Muscle of back (tissue), 11 donors: ENCODE data around the gene CD274. TPM values are rescaled to one million over a fixed set of nuclear protein-coding genes. Genes with fewer than 3 reads are reported as not detected.
"Not testable (repeated sequence)": the region's sequence is repeated elsewhere in the genome, so short reads cannot be mapped to it uniquely, and the experiment has no call there.

Source experiments
- DNase-seq, 3 donors: peaks; one replicate each; pipeline versions ENCODE4 v3.0.0 to v3.0.0-alpha.2; 2013
- polyA plus RNA-seq, 10 donors: library from polyadenylated mRNA; unstranded; fragments of 120-200 nt; gene quantifications; one replicate each; pipeline ENCODE4 v1.2.1, GENCODE V29; 2013; ENCODE audit not compliant: insufficient read length in 10 of 10

Gene CD274
- polyA plus RNA-seq, 10 donors = 0.57 to 1.9 (median 0.89) TPM

GRCh38 chr9:5437254-5438216, 12.8 kb upstream of the CD274 start, which contains the start of gene PLGRKT:
TSS of gene PLGRKT (minus strand) at chr9:5437925. CDS start at chr9:5431977, 5,948 bp downstream.
- peak; percentile 94 to 98 (median 96) for DNase-seq

DNA sequence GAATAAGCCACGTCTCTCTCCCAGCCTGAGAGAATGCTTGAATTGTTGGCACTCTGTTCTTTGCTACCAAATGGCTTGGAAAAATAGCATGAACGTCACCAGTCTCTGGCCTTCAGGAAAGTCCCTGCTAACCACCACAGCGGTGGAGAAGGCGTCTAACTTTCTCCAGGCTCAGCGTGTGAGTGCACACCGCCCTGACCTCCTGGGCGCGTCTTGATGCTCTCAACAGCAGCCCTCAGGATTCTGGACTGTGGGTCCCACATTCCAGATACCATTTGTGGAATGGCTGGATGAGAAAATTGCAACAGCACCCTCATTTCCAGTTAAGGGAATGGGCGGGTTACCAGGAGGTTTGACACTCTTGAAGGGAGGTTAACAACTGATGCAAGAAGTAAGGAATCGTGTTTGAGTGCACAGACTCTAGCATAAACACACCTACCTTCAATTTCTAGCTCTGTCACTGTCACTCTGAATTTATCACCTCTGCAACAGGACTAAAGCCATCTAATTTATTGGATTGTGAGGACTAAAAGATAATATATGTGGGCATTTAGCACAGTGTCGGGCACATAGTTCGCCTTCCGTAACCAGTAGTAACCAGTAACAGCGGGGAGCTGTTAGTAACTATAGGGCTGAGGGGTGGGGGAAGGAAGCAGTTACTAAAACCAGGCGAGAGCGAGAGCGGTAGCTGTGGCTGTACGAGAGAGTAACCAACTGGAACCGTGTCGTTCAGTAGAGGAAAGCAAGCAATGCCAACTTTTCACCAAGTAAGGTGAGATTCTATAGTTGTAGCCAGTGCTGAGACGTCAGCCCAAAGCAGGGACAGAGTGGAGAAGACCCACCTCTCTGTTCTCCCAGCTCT, 11.8 kb upstream of the CD274 start:
- peak in 1 of 3 donors; percentile 16 for DNase-seq

DNA sequence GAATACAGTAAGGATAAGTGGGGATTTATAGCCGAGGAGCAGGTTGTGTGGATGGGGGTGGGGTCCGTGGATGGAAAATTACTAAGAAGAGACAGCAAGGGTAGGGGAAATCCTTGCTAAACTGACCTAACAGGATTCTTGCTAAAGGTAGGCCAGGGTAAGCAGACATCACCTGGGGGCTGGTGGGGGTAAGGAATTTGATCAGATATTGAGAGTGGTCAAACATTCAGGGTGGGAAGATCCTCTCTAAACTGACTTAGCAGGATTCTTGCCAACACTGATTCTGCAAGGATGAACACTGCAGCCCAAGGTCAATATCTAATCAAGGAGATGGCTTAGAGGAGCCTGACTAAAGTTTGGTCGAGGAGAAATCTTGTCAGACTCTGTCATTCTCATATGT, 9.9 kb upstream of the CD274 start:
- no peak for DNase-seq

- DNase-seq = no peak
These were observed 9.3 kb upstream of the CD274 start for GRCh38 chr9:5441043-5441442.

DNA sequence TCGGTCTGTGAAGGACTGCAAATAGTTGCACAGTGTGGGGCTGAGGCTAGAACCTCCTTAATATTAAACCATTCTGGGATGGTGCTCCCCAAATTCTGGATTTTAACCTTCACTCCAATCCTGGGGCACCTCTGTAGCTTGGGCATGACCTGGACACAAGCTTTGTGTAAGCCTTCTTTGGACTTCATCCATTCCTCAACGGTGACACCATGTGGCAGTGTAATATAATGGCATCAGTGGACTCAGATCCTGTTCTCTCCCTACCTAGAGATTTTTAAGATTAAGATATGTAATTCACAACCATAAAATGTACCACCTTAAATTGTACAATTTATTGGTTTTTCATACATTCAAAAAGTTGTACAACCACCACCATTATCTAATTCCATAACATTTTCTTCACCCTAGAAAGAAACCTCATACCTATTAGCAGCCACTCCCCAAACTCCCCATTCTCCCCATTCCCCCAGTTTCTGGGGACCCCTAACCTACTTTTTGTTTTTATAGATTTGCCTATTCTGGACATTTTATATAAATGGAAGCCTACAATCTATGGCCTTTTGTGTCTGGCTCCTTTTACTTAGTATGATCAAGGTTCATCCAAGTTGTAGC, 7.8 kb upstream of the CD274 start:
- peak; percentile 36 to 53 (median 38) for DNase-seq

DNA sequence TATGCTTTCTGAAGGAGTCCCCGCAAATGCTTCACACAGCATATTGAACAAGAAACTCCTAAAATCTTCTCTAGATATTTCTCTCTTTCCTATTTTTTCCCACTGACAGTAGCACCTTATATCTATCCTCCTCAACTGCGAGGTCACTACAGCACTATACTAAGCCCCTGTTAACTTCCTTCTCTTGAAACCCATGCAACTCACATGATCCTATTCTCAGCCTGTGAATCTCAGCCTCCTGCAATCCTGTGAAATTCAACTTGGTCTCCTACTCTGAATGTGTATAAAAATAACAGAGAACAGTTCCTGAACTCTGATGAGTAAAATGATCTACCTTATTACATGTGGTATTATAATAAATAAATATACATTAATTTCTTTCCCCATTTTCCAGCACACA, 6.5 kb upstream of the CD274 start:
- no peak for DNase-seq

GRCh38 chr9:5445096-5445495, 5.2 kb upstream of the CD274 start:
- not testable (repeated sequence) for DNase-seq

- DNase-seq = no peak
These were observed 4.5 kb upstream of the CD274 start for GRCh38 chr9:5445886-5446285.

- DNase-seq = no peak
These were observed 3.7 kb upstream of the CD274 start for GRCh38 chr9:5446451-5447236.

- DNase-seq = no peak
These were observed 3.0 kb upstream of the CD274 start for GRCh38 chr9:5447337-5447736.

GRCh38 chr9:5448016-5448415, 2.3 kb upstream of the CD274 start:
- no peak for DNase-seq

GRCh38 chr9:5448461-5449435, 1.6 kb upstream of the CD274 start:
- DNase-seq = no peak

DNA sequence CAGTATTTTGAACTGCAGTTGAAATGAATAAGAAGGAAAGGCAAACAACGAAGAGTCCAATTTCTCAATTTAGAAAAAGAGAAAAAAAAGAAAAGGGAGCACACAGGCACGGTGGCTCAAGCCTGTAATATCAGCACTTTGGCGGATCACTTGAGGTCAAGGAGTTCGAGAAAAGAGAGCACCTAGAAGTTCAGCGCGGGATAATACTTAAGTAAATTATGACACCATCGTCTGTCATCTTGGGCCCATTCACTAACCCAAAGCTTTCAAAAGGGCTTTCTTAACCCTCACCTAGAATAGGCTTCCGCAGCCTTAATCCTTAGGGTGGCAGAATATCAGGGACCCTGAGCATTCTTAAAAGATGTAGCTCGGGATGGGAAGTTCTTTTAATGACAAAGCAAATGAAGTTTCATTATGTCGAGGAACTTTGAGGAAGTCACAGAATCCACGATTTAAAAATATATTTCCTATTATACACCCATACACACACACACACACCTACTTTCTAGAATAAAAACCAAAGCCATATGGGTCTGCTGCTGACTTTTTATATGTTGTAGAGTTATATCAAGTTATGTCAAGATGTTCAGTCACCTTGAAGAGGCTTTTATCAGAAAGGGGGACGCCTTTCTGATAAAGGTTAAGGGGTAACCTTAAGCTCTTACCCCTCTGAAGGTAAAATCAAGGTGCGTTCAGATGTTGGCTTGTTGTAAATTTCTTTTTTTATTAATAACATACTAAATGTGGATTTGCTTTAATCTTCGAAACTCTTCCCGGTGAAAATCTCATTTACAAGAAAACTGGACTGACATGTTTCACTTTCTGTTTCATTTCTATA, 602 bp upstream of the CD274 start:
- DNase-seq = peak in 1 of 3 donors; percentile 4

- DNase-seq = no peak
These were observed 1.9 kb downstream of the CD274 start for GRCh38 chr9:5452286-5452609.

DNA sequence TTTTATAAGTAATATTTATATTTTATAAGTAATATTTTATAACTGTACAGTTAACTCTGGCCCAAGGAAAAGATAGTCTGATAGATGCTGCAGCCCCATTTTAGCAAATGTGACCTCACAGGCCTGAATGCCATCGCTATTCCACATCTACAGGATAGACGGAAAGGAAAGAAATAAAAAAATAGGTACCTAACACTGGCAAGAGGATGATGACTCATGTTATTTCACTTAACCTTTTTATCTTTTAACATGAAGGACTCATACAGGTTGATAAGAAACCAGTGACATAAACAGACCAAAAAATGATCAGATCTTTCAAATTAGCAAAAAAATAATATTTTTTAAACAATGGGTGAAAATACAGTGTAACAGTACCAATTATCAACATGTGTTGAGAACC, 2.7 kb downstream of the CD274 start:
- DNase-seq = no peak

DNA sequence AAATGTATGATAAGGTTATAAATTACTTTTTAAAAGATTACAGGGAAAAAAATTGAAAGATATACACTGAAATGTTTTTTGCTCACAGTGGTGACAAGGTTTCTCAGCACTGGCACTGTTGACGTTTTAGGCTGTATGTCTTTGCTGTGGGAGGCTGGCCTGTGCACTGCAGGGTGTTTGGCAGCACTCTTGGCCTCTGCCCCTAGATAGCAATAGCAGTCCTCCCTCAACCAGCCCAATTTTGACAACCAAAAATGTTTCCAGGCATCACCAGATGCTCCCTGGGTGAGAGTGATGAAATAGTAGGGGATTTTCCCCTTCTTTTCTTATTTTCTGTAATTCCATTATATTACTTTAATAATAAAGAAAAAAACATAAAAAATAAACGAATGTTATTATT, 3.3 kb downstream of the CD274 start:
- no peak for DNase-seq

GRCh38 chr9:5455181-5455580, 4.8 kb downstream of the CD274 start:
- peak in 1 of 3 donors; percentile 49 for DNase-seq

- DNase-seq = no peak
These were observed 9.0 kb downstream of the CD274 start for GRCh38 chr9:5459289-5459829.

GRCh38 chr9:5460157-5460556, 9.8 kb downstream of the CD274 start:
- no peak for DNase-seq
